Measurements from ENCODE around the gene MMRN1. TPM values are rescaled to one million over a fixed set of nuclear protein-coding genes. Genes with fewer than 3 reads are reported as not detected.

MMRN1 gene
- total RNA-seq, 2 donors from 2014 or later, result 8.0 to 12.5 TPM

GRCh38 chr4:89901808-89902431 lies 7.3 kb downstream of the MMRN1 start:
- DNase-seq (peak; percentile 44), ATAC-seq (peak; percentile 79 to 80)

GRCh38 chr4:89904524-89904923 lies 9.9 kb downstream of the MMRN1 start:
- intact Hi-C loops (cut with DNase I), result loop anchor here in 1 of 2 donors (10.0 kb wide), 1 partner anchor 420 kb away; no protein-coding TSS in a partner anchor
- ATAC-seq (no peak), DNase-seq (no peak)

More at GRCh38 chr4:89901808-89902431, 7.3 kb downstream of the MMRN1 start:
- intact Hi-C loops (cut with DNase I), result loop anchor here in 1 of 2 donors (10.0 kb wide), 1 partner anchor 417 kb away; no protein-coding TSS in a partner anchor

- ATAC-seq (no peak), DNase-seq (no peak)
- intact Hi-C loops (cut with DNase I), result loop anchor here in 1 of 2 donors (10.0 kb wide), 1 partner anchor 422 kb away; no protein-coding TSS in a partner anchor
Measured at GRCh38 chr4:89906316-89906715, 11.7 kb downstream of the MMRN1 start.

- intact Hi-C loops (cut with DNase I), result loop anchor here in 1 of 2 donors (10.0 kb wide), 1 partner anchor 422 kb away; no protein-coding TSS in a partner anchor
- DNase-seq (no peak), ATAC-seq (no peak)
Measured at GRCh38 chr4:89906777-89907521, 12.3 kb downstream of the MMRN1 start.

GRCh38 chr4:89909889-89910288 lies 15.2 kb downstream of the MMRN1 start:
- DNase-seq, result no peak
- intact Hi-C loops (cut with DNase I), result loop anchor here in 1 of 2 donors (10.0 kb wide), 1 partner anchor 425 kb away; no protein-coding TSS in a partner anchor
- no peak for ATAC-seq

GRCh38 chr4:89913623-89914022 lies 19.0 kb downstream of the MMRN1 start:
- no peak for DNase-seq
- intact Hi-C loops (cut with DNase I), result no loop called here
- ATAC-seq, result no peak

GRCh38 chr4:89914609-89915550 lies 20.2 kb downstream of the MMRN1 start:
- intact Hi-C loops (cut with DNase I), result no loop called here
- no peak for DNase-seq
- ATAC-seq, result no peak

GRCh38 chr4:89915937-89916336 lies 21.3 kb downstream of the MMRN1 start:
- intact Hi-C loops (cut with DNase I), result no loop called here
- ATAC-seq (no peak), DNase-seq (no peak)

- intact Hi-C loops (cut with DNase I), result no loop called here
- ATAC-seq, result no peak
- no peak for DNase-seq
Measured at GRCh38 chr4:89922848-89923416, 28.3 kb downstream of the MMRN1 start.

- intact Hi-C loops (cut with DNase I), result no loop called here
- ATAC-seq (no peak), DNase-seq (no peak)
Measured at GRCh38 chr4:89928838-89929237, 34.2 kb downstream of the MMRN1 start.

- no peak for ATAC-seq
- intact Hi-C loops (cut with DNase I), result no loop called here
Measured at GRCh38 chr4:89929425-89930159, 34.9 kb downstream of the MMRN1 start.

GRCh38 chr4:89939546-89939945 lies 44.9 kb downstream of the MMRN1 start:
- intact Hi-C loops (cut with DNase I), result no loop called here
- ATAC-seq, result no peak
- DNase-seq, result no peak

More at GRCh38 chr4:89929425-89930159, 34.9 kb downstream of the MMRN1 start:
- DNase-seq, result no peak

- DNase-seq, result no peak
- intact Hi-C loops (cut with DNase I), result no loop called here
Measured at GRCh38 chr4:89939994-89940393, 45.3 kb downstream of the MMRN1 start.

GRCh38 chr4:89942811-89943210 lies 48.2 kb downstream of the MMRN1 start:
- intact Hi-C loops (cut with DNase I), result no loop called here
- no peak for DNase-seq
- no peak for ATAC-seq

More at GRCh38 chr4:89939994-89940393, 45.3 kb downstream of the MMRN1 start:
- ATAC-seq, result peak in 1 of 2 donors; percentile 36

GRCh38 chr4:89949782-89950387 lies 55.2 kb downstream of the MMRN1 start:
- intact Hi-C loops (cut with DNase I), result no loop called here
- ATAC-seq (no peak), DNase-seq (no peak)

- ATAC-seq, result no peak
- intact Hi-C loops (cut with DNase I), result no loop called here
- DNase-seq, result no peak
Measured at GRCh38 chr4:89952458-89952857, 57.8 kb downstream of the MMRN1 start.

- DNase-seq (no peak), ATAC-seq (no peak)
- intact Hi-C loops (cut with DNase I), result no loop called here
Measured at GRCh38 chr4:89954906-89955695, 60.4 kb downstream of the MMRN1 start.
